H9 (cell line): ENCODE results near the gene CCL8. TPM values are rescaled to one million over a fixed set of nuclear protein-coding genes. Genes with fewer than 3 reads are reported as not detected.

Experiments used
- DNase-seq: peaks from one replicate; pipeline ENCODE4 v3.0.0-alpha.2; 2017
- H2AFZ ChIP-seq: one replicate; pipeline ENCODE4 v1.6.1; 2013; ENCODE audit warnings: mild to moderate bottlenecking, low read length, control low read depth, moderate library complexity
- H2AK5ac ChIP-seq: 2 replicates; pipeline ENCODE4 v1.6.1; 2013; ENCODE audit warnings: low read length, control low read depth, mixed read lengths; ENCODE audit not compliant: insufficient read length
- H2BK120ac ChIP-seq: one replicate; pipeline ENCODE4 v1.6.1; 2013; ENCODE audit warnings: low read depth, mild to moderate bottlenecking, low read length, control low read depth, inconsistent platforms; ENCODE audit not compliant: poor library complexity, severe bottlenecking
- H2BK12ac ChIP-seq: 2 replicates; pipeline ENCODE4 v1.6.1; 2013; ENCODE audit warnings: low read length, control low read depth, mixed read lengths, low read depth; ENCODE audit not compliant: insufficient read length
- H2BK15ac ChIP-seq: 2 replicates; pipeline ENCODE4 v1.6.1; 2013; ENCODE audit warnings: low read depth, low read length, control low read depth
- H2BK20ac ChIP-seq: one replicate; pipeline ENCODE4 v1.6.1; 2013; ENCODE audit warnings: low read depth, mild to moderate bottlenecking, low read length, control low read depth, inconsistent platforms; ENCODE audit not compliant: poor library complexity, severe bottlenecking
- H2BK5ac ChIP-seq: 2 replicates; pipeline ENCODE4 v1.6.1; 2013; ENCODE audit warnings: low read length, control low read depth, mixed read lengths; ENCODE audit not compliant: insufficient read length
- H3K14ac ChIP-seq: 2 replicates; pipeline ENCODE4 v1.6.1; 2013; ENCODE audit warnings: low read length, control low read depth; ENCODE audit not compliant: insufficient read depth
- H3K18ac ChIP-seq: 2 replicates; pipeline ENCODE4 v1.6.1; 2013; ENCODE audit warnings: low read depth, mild to moderate bottlenecking, mixed read lengths, low read length, control low read depth; ENCODE audit not compliant: insufficient read length
- H3K23ac ChIP-seq: 2 replicates; pipeline ENCODE4 v1.6.1; 2013; ENCODE audit warnings: low read length, control low read depth, mixed read lengths, low read depth; ENCODE audit not compliant: insufficient read length
- H3K23me2 ChIP-seq: 2 replicates; pipeline ENCODE4 v1.6.1; 2013; ENCODE audit warnings: low read depth, mild to moderate bottlenecking, mixed read lengths, low read length, control low read depth; ENCODE audit not compliant: insufficient read length, poor library complexity, severe bottlenecking
- H3K27ac ChIP-seq: 2 replicates; pipeline ENCODE4 v1.5.1; 2013; ENCODE audit warnings: low read length, control low read depth, mixed read lengths, low read depth; ENCODE audit not compliant: insufficient read length
- H3K27me3 ChIP-seq: 2 replicates; pipeline ENCODE4 v1.6.1; 2013; ENCODE audit warnings: low read length, control low read depth, inconsistent platforms; ENCODE audit not compliant: insufficient read depth
- H3K4ac ChIP-seq: 2 replicates; pipeline ENCODE4 v1.6.1; 2013; ENCODE audit warnings: low read depth, mild to moderate bottlenecking, control low read depth, inconsistent platforms, low read length, moderate library complexity
- H3K4me1 ChIP-seq: 2 replicates; pipeline ENCODE4 v1.6.1; 2013; ENCODE audit warnings: low read length, control low read depth, inconsistent platforms; ENCODE audit not compliant: insufficient read depth
- H3K4me2 ChIP-seq: 2 replicates; pipeline ENCODE4 v1.6.1; 2013; ENCODE audit warnings: low read length, control low read depth, mixed read lengths; ENCODE audit not compliant: insufficient read length, insufficient read depth
- H3K56ac ChIP-seq: 2 replicates; pipeline ENCODE4 v1.6.1; 2013; ENCODE audit warnings: low read depth, mild to moderate bottlenecking, mixed read lengths, low read length, control low read depth; ENCODE audit not compliant: insufficient read length
- H3K79me1 ChIP-seq: 2 replicates; pipeline ENCODE4 v1.6.1; 2013; ENCODE audit warnings: low read depth, mild to moderate bottlenecking, moderate library complexity, low read length, control low read depth, inconsistent platforms; ENCODE audit not compliant: insufficient read depth, poor library complexity, severe bottlenecking
- H3K79me2 ChIP-seq: 2 replicates; pipeline ENCODE4 v1.6.1; 2013; ENCODE audit warnings: low read length, control low read depth, inconsistent platforms; ENCODE audit not compliant: insufficient read depth
- H3K9ac ChIP-seq: 2 replicates; pipeline ENCODE4 v1.6.1; 2013; ENCODE audit warnings: low read length, control low read depth, mixed read lengths; ENCODE audit not compliant: insufficient read length; ENCODE audit errors: extremely low read depth
- H3K9me3 ChIP-seq: one replicate; pipeline ENCODE4 v1.6.1; 2013; ENCODE audit warnings: low read depth, low read length, inconsistent platforms; ENCODE audit not compliant: control insufficient read depth
- H3T11ph ChIP-seq: one replicate; pipeline ENCODE4 v1.6.1; 2013; ENCODE audit warnings: mild to moderate bottlenecking, low read length, control low read depth, inconsistent platforms
- H4K20me1 ChIP-seq: one replicate; pipeline ENCODE4 v1.6.1; 2013; ENCODE audit not compliant: control insufficient read depth, insufficient read length, insufficient read depth
- H4K5ac ChIP-seq: 2 replicates; pipeline ENCODE4 v1.6.1; 2013; ENCODE audit warnings: low read depth, mild to moderate bottlenecking, mixed read lengths, low read length, control low read depth; ENCODE audit not compliant: insufficient read length
- H4K8ac ChIP-seq: replicated peaks from 2 replicates; pipeline ENCODE4 v1.6.1; 2013; ENCODE audit warnings: low read length, control low read depth, mixed read lengths, low read depth; ENCODE audit not compliant: insufficient read length
- H4K91ac ChIP-seq: 2 replicates; pipeline ENCODE4 v1.6.1; 2013; ENCODE audit warnings: low read depth, mild to moderate bottlenecking, moderate library complexity, mixed read lengths, low read length, control low read depth; ENCODE audit not compliant: insufficient read length
- H3K27ac Mint-ChIP-seq, 3 experiments: 2 replicates in 2 of 3; 3 replicates in 1 of 3; pipeline ENCODE4 v1.8.0; 2020 to 2021; ENCODE audit warnings: mixed read lengths in 3 of 3, mild to moderate bottlenecking in 1 of 3, moderate library complexity in 1 of 3
- H3K27me3 Mint-ChIP-seq: 2 replicates; pipeline ENCODE4 v1.8.0; 2021; ENCODE audit warnings: low read depth, mild to moderate bottlenecking, moderate library complexity, mixed read lengths
- H3K36me3 Mint-ChIP-seq, 3 experiments: 2 replicates in 2 of 3; 3 replicates in 1 of 3; pipeline ENCODE4 v1.8.0; 2020 to 2021; ENCODE audit warnings: low read depth in 3 of 3, mixed read lengths in 3 of 3; ENCODE audit not compliant: insufficient read depth in 1 of 3
- H3K4me1 Mint-ChIP-seq, 2 experiments: 2 replicates each; pipeline ENCODE4 v1.8.0; 2020; ENCODE audit warnings: mixed read lengths in 2 of 2
- H3K4me3 Mint-ChIP-seq, 2 experiments: 2 replicates in 1 of 2; 3 replicates in 1 of 2; pipeline ENCODE4 v1.8.0; 2020 to 2021; ENCODE audit warnings: mild to moderate bottlenecking in 2 of 2, mixed read lengths in 2 of 2, moderate library complexity in 1 of 2
- H3K9me3 Mint-ChIP-seq, 2 experiments: 2 replicates in 1 of 2; 3 replicates in 1 of 2; pipeline ENCODE4 v1.8.0; 2020; ENCODE audit warnings: mild to moderate bottlenecking in 2 of 2, mixed read lengths in 2 of 2, moderate library complexity in 1 of 2
- WGBS: extraction: QIAGEN DNeasy Blood & Tissue Kit; methylation state at CpG from one replicate; pipeline ENCODE4 v1.1.7; 2013; ENCODE audit warnings: missing lambda C conversion rate, low lambda C conversion rate, mixed read lengths; ENCODE audit not compliant: insufficient read length; ENCODE audit errors: extremely low coverage; 5-methylcytosine and 5-hydroxymethylcytosine counted together
- total RNA-seq: library from RNA; stranded (reverse); gene quantifications from 2 replicates; pipeline ENCODE4 v1.2.1, GENCODE V29; 2021
- TF ChIP-seq, protein P1 (sequence below): fragments of 200-600 bp; sonication (generic); conservative IDR thresholded peaks from 3 replicates; pipeline ENCODE4 v1.8.0; 2021; ENCODE audit warnings: antibody characterized with exemption, mild to moderate bottlenecking

CCL8 gene
- total RNA-seq, 1 experiment from 2014 or later = not detected

DNA sequence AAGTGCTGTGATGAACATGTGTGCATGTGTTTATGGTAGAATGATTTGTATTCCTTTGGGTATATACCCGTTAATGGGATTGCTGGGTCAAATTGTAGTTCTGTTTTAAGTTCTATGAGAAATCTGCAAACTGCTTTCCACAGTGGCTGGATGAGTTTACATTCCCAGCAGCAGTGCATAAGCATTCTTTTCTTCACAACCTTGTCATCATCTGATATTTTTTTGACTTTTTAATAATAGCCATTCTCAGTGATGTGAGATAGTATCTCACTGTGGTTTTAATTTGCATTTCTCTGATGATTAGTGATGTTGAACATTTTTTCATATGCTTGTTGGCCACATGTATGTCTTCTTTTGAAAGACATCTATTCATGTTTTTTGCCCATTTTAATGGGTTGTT lies 18.5 kb downstream of the CCL8 start:
- Mint-ChIP-seq H3K27me3 (peaks cover 9% of the 10 kb centered on the region), H3K36me3 (no peaks in the 10 kb centered on the region), H3K27ac (no peak overlapping the region), H3K4me3 (no peak overlapping the region), H3K4me1 (no peaks in the 10 kb centered on the region), H3K9me3 (peaks cover 0 to 3% of the 10 kb centered on the region in 2 experiments; a peak in 2 of 5 replicates)
- Histone ChIP-seq H3T11ph (no peak overlapping the region), H2BK120ac (no peak overlapping the region), H3K9me3 (no peaks in the 10 kb centered on the region), H2AFZ (no peak overlapping the region), H3K4me1 (no peaks in the 10 kb centered on the region), H3K79me1 (no peaks in the 10 kb centered on the region), H2AK5ac (no peak overlapping the region), H3K14ac (no peak overlapping the region), H3K27me3 (no peaks in the 10 kb centered on the region), H4K91ac (no peak overlapping the region), H2BK20ac (no peak overlapping the region), H3K4me2 (no peak overlapping the region), H3K56ac (no peak overlapping the region), H3K4ac (no peak overlapping the region), H2BK15ac (no peak overlapping the region), H3K27ac (no peak overlapping the region), H2BK12ac (no peak overlapping the region), H2BK5ac (no peak overlapping the region), H3K9ac (no peak overlapping the region), H3K79me2 (no peaks in the 10 kb centered on the region), H3K23ac (no peak overlapping the region), H4K5ac (no peak overlapping the region), H4K8ac (no peak overlapping the region), H3K18ac (no peak overlapping the region), H3K23me2 (no peaks in the 10 kb centered on the region), H4K20me1 (no peaks in the 10 kb centered on the region)
- DNase-seq = no peak
- no CpG with 5 or more reads among the region's 1 CpG for WGBS
- TF ChIP-seq, protein P1, sequence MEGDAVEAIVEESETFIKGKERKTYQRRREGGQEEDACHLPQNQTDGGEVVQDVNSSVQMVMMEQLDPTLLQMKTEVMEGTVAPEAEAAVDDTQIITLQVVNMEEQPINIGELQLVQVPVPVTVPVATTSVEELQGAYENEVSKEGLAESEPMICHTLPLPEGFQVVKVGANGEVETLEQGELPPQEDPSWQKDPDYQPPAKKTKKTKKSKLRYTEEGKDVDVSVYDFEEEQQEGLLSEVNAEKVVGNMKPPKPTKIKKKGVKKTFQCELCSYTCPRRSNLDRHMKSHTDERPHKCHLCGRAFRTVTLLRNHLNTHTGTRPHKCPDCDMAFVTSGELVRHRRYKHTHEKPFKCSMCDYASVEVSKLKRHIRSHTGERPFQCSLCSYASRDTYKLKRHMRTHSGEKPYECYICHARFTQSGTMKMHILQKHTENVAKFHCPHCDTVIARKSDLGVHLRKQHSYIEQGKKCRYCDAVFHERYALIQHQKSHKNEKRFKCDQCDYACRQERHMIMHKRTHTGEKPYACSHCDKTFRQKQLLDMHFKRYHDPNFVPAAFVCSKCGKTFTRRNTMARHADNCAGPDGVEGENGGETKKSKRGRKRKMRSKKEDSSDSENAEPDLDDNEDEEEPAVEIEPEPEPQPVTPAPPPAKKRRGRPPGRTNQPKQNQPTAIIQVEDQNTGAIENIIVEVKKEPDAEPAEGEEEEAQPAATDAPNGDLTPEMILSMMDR = no peak
